ENCODE measurements around the gene CLN3.
"Not testable (repeated sequence)": the region's sequence is repeated elsewhere in the genome, so short reads cannot be mapped to it uniquely, and the experiment has no call there.

The CLN3 gene

GRCh38 chr16:28473714-28474265 is 18.1 kb downstream of the CLN3 start:
- no peak for TF ChIP-seq CTCF (IDR thresholded peaks at IDR 0.05; ENCODE audit: low read depth, low read length, missing control alignments)
- in situ Hi-C loops (cut with HindIII; ENCODE audit: low pct_ligation_motif_present, low sequenced_read_pairs) = no loop called here
- no peaks in the 10 kb centered on the region for H3K27me3 ChIP-seq (replicated peaks)
- H3K36me3 ChIP-seq (replicated peaks) = peaks cover 4% of the 10 kb centered on the region
- no peak for DNase-seq
- no peak overlapping the region for H3K4me3 ChIP-seq (ENCODE audit: low read depth, low read length)
- H3K27ac ChIP-seq = no peak overlapping the region

GRCh38 chr16:28447081-28447480 is 44.8 kb downstream of the CLN3 start:
- DNase-seq; H3K4me3 ChIP-seq (ENCODE audit: low read depth, low read length); in situ Hi-C loops (cut with HindIII; ENCODE audit: low pct_ligation_motif_present, low sequenced_read_pairs); H3K36me3 ChIP-seq (replicated peaks); H3K27me3 ChIP-seq (replicated peaks); H3K27ac ChIP-seq: not testable (repeated sequence)

DNA sequence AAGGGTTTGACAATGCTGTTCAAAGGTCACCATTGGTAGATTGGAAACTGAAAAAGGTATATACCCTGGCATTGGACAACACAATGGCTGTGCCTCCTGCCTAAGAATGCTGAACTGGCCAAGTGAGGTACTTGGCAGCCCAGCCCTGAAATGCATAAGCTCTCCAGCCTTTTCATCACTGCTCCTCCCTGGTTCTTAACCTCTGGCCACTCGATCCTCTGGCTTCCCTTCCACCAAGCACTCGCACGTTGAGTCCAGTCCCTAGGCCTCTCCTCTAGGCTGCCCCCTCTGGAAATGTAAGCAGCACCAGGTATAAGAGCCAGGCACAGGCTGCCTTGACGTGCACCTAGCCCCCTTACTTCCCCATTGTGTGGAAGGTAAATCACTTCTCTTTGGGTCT is 45.5 kb downstream of the CLN3 start:
- H3K27me3 ChIP-seq (replicated peaks); in situ Hi-C loops (cut with HindIII; ENCODE audit: low pct_ligation_motif_present, low sequenced_read_pairs); H3K4me3 ChIP-seq (ENCODE audit: low read depth, low read length); DNase-seq; H3K36me3 ChIP-seq (replicated peaks); H3K27ac ChIP-seq: not testable (repeated sequence)

DNA sequence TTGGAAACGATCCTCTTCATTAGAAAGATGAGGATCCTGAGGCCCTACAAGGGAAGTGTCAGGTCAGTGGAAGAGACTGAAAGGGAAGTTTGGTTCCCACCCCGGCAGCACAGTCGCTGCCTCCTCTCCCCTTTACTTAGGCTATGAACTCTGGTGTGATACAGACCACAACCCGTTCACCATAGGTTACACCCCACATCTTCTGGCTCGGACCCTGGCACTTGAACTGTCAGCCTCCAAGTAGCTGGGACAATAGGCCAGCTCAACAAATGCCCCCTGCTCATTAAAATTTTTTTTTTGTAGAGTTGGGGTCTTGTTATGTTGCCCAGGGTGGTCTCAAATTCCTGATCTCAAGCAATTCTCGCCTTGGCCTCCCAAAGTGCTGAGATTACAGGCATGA is 47.9 kb downstream of the CLN3 start:
- H3K4me3 ChIP-seq (ENCODE audit: low read depth, low read length); H3K36me3 ChIP-seq (replicated peaks); DNase-seq; in situ Hi-C loops (cut with HindIII; ENCODE audit: low pct_ligation_motif_present, low sequenced_read_pairs); H3K27ac ChIP-seq; H3K27me3 ChIP-seq (replicated peaks): not testable (repeated sequence)

DNA sequence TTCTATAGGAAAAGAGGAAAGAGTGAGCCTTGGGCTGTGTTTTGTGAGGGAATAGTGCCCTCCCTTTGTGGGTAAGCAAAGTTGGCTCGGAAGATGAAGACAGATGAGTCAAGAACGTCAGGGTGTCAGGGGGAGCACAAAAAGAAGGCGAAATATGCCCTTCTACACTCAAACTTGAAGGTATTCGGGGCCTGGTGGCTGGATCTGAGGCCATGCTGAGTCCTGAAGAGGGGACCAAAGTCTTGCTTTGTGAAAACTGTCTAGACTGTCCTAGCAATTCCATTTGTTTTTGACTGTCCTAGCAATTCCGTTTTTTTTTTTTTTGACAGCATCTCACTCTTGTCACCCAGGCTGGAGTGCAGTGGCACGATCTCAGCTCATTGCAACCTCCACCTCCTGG is 53.0 kb downstream of the CLN3 start:
- DNase-seq; H3K27ac ChIP-seq; H3K27me3 ChIP-seq (replicated peaks); H3K36me3 ChIP-seq (replicated peaks); in situ Hi-C loops (cut with HindIII; ENCODE audit: low pct_ligation_motif_present, low sequenced_read_pairs); H3K4me3 ChIP-seq (ENCODE audit: low read depth, low read length): not testable (repeated sequence)

DNA sequence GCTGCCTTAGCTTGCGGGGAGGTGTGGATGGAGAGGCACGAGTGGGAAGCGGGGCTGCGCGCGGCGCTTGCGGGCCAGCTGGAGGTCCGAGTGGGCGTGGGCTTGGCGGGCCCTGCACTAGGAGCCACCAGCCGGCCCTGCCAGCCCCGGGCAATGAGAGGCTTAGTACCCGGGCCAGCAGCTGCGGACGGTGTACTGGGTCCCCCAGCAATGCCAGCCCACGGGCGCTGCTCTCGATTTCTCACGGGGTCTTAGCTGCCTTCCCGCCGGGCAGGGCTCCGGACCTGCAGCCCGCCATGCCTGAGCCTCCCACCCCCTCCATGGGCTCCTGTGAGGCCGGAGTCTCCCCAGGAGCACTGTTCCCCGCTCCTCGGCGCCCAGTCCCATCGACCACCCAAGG is 56.5 kb downstream of the CLN3 start:
- in situ Hi-C loops (cut with HindIII; ENCODE audit: low pct_ligation_motif_present, low sequenced_read_pairs); H3K27ac ChIP-seq; H3K27me3 ChIP-seq (replicated peaks); H3K4me3 ChIP-seq (ENCODE audit: low read depth, low read length); DNase-seq; H3K36me3 ChIP-seq (replicated peaks): not testable (repeated sequence)
